Measurements from ENCODE around the gene RNASE3.
"Not testable (repeated sequence)": the region's sequence is repeated elsewhere in the genome, so short reads cannot be mapped to it uniquely, and the experiment has no call there.

RNASE3 gene

DNA sequence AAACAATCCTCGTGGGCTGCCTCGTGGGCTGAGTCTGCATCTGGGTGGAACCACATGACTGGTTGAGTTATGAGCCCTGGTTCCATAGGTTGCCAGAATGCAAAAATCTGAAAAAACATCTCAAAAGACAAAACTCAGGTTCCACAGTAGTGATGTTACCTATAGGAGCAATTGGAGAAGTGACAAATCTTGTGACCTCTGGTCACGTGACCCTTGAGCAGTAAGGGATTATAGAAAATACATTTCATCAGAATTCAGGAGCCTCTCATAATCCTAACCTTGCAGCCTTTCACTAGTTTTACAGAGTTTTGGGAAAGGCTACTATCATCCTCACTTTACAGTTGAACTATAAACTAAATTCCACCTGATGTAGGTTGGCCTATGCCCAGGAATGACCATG, 12.5 kb upstream of the RNASE3 start:
- no peak for DNase-seq
- H3K4me1 Mint-ChIP-seq (ENCODE audit: low read depth in 2 of 2), result peaks cover 9 to 10% of the 10 kb centered on the region in 2 donors
- ATAC-seq (replicated peaks), result no peak

DNA sequence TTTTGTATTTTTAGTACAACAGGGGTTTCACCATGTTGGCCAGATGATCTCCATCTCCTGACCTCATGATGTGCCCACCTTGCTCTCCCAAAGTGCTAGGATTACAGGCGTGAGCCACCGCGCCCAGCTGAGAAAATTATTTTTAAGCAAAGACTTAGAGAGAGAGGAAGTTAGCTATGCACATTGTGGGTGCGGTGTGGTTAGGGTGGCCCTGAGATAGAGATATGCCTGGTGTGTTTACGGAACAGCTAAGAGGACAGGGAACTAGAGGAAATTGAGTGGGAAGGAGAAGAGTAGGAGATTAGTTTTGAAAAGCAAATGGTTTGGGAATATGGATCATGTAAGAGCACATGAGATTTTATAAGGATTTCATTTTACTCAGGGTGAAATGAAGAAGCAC, 10.0 kb upstream of the RNASE3 start:
- not testable (repeated sequence) for H3K9me3 Mint-ChIP-seq; H3K4me1 Mint-ChIP-seq (ENCODE audit: low read depth in 2 of 2); H3K27ac Mint-ChIP-seq; DNase-seq; H3K4me3 Mint-ChIP-seq; H3K36me3 Mint-ChIP-seq (ENCODE audit: insufficient read depth); H3K27me3 Mint-ChIP-seq
- ATAC-seq (replicated peaks), result peak; percentile 54

More for the DNA sequence above, 12.5 kb upstream of the RNASE3 start:
- Mint-ChIP-seq H3K4me3 (no peak overlapping the region), H3K36me3 (ENCODE audit: insufficient read depth) (no peaks in the 10 kb centered on the region), H3K27me3 (peaks cover 0 to 6% of the 10 kb centered on the region in 2 donors), H3K9me3 (no peaks in the 10 kb centered on the region), H3K27ac (no peak overlapping the region)

DNA sequence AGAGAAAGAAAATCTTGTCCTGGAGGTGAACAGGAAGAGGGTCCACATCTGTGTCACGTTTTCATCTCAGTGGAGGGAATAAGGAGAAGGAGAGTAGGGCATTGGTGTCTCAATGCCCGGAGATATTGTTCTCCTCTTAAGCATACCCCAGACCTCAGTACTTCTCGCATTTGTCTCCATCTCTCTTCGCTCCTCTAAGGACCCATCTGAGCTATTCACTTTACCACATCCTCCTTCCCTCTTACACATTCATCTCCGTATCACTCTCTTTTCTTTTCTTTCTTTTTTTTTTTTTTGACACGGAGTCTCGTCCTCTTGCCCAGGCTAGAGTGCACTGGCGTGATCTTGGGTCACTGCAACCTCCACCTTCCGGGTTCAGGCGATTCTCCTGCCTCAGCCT, 8.4 kb upstream of the RNASE3 start:
- peak; percentile 61 for ATAC-seq (replicated peaks)
- DNase-seq; H3K9me3 Mint-ChIP-seq; H3K36me3 Mint-ChIP-seq (ENCODE audit: insufficient read depth); H3K4me3 Mint-ChIP-seq; H3K27ac Mint-ChIP-seq; H3K4me1 Mint-ChIP-seq (ENCODE audit: low read depth in 2 of 2); H3K27me3 Mint-ChIP-seq: not testable (repeated sequence)

DNA sequence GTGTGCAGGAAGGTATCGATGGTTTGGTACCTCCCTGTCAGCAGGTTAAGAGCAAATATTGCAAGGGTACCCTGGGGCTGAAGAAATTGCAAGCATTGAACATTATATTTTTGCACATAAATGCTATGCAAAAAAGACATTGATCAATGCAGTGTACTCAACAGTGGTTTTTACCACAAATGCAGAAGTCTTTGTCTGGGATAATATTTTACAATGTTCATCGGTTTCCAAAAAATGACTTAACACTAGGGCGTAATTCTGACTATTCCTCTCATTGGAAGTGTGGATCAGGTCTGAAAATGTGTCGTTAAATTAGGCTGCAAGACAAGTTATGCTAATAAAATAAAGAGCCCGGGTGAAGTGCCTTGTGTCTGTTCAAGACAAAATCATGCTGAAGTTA, 2.8 kb upstream of the RNASE3 start:
- not testable (repeated sequence) for ATAC-seq (replicated peaks); H3K4me1 Mint-ChIP-seq (ENCODE audit: low read depth in 2 of 2); H3K9me3 Mint-ChIP-seq; DNase-seq; H3K27ac Mint-ChIP-seq; H3K36me3 Mint-ChIP-seq (ENCODE audit: insufficient read depth); H3K4me3 Mint-ChIP-seq
- H3K27me3 Mint-ChIP-seq, result peaks cover 31 to 54% of the 10 kb centered on the region in 2 donors

DNA sequence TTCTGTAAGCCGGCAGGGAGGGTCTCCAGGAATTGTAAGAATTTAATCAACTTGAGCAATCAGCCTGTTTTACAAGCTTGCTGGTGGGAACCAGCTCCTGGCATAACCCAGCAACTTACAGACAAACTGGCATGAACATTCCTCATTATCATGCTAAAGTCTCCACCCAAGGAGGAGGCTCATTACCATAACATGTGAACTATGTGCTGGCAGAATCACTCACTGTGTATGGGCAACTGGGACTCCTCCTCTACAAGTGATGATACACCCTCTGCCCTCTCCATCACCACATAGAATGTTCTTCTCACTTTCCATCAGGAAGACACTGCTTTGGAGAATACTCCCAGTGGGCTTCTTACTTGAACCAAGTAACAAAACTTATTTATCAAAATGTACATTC, 4.1 kb downstream of the RNASE3 start:
- not testable (repeated sequence) for H3K27ac Mint-ChIP-seq; H3K9me3 Mint-ChIP-seq; ATAC-seq (replicated peaks); H3K4me3 Mint-ChIP-seq; H3K4me1 Mint-ChIP-seq (ENCODE audit: low read depth in 2 of 2); DNase-seq; H3K36me3 Mint-ChIP-seq (ENCODE audit: insufficient read depth)
- peaks cover 67 to 76% of the 10 kb centered on the region in 2 donors for H3K27me3 Mint-ChIP-seq

DNA sequence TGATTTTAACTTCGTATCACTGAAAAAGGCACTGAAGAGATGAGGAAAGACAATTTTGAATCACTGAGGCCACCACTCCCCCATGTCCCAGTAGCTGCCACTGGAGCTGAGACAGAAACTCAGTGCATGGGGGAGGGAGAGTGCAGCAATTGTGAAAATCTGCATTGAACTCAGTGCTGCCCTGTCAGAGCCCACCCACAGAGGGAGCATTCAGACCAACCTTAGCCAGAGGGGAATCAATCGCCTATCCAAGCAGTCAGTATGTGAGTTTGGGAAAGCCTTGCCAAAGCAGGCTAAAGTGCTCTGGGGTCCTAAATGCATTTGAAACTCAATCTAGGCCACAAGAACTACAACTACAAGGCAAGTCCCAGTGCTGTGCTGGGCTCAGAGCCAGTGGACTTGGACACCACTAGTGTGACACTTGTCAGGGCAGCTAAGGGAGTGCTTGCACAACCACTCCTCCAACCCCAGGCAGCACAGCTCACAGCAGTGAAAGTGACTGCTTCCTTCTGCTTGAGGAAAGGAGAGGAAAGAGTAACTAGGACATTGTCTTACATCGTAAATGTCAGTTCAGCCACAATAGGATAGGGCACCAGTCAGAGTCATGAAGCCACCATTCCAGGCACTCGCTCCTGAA, 13.3 kb downstream of the RNASE3 start:
- Mint-ChIP-seq H3K27me3 (peaks cover 17 to 49% of the 10 kb centered on the region in 2 donors), H3K27ac (no peak overlapping the region), H3K9me3 (no peaks in the 10 kb centered on the region), H3K4me3 (no peak overlapping the region), H3K36me3 (ENCODE audit: insufficient read depth) (no peaks in the 10 kb centered on the region), H3K4me1 (ENCODE audit: low read depth in 2 of 2) (no peaks in the 10 kb centered on the region)
- no peak for ATAC-seq (replicated peaks)
- DNase-seq, result no peak

DNA sequence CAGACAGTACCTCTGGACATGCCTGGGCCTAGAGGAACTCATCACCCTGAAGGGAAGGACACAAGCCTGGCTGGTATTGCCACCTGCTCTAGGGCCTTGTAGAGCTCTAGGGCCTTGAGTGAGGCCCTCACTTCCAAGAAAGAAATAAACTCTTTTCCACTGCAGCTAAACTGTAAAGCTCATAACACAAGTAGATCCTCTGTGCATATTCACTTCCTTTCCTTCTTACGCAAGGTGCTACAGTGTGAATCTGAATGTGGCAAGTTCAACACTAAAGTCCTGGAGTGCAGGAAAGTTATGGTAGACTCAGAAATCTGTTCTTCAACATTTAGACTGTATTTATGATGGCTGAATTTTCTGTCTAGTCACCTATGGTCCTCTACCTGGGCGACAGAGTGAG, 14.5 kb downstream of the RNASE3 start:
- Mint-ChIP-seq H3K36me3 (ENCODE audit: insufficient read depth) (no peaks in the 10 kb centered on the region), H3K4me1 (ENCODE audit: low read depth in 2 of 2) (no peaks in the 10 kb centered on the region), H3K4me3 (no peak overlapping the region), H3K27me3 (peaks cover 6 to 43% of the 10 kb centered on the region in 2 donors), H3K27ac (no peak overlapping the region), H3K9me3 (no peaks in the 10 kb centered on the region)
- ATAC-seq (replicated peaks) (no peak), DNase-seq (no peak)

DNA sequence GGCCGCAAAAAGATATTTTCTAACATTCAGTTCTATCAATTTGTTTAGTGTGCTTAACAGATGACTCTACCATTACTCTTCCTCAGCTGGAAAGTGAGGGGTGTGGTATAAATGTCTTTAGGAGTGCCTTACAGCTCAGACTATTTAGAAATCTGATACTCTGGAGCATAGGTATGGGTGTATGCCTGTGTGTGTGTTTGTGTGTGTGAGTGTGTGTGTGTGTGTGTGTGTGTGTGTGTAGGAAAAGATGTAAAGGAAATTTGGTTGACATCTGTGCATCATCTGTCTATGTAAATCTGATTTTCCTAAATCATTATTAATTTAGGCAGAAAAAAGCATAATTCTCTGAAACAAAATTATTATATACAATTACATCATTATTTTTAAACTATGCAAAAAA, 16.0 kb downstream of the RNASE3 start:
- no peak for ATAC-seq (replicated peaks)
- Mint-ChIP-seq H3K27me3 (peaks cover 0 to 40% of the 10 kb centered on the region in 2 donors), H3K27ac (no peak overlapping the region)

DNA sequence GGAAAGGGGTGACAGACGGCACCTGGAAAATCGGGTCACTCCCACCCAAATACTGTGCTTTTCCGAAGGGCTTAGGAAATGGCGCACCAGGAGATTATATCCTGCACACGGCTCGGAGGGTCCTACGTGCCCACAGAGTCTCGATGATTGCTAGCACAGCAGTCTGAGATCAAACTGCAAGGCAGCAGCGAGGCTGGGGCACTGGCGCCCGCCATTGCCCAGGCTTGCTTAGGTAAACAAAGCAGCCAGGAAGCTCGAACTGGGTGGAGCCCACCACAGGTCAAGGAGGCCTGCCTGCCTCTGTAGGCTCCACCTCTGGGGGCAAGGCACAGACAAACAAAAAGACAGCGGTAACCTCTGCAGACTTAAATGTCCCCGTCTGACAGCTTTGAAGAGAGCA, 19.6 kb downstream of the RNASE3 start:
- peaks cover 0 to 29% of the 10 kb centered on the region in 2 donors for H3K27me3 Mint-ChIP-seq
- H3K4me1 Mint-ChIP-seq (ENCODE audit: low read depth in 2 of 2); H3K4me3 Mint-ChIP-seq; DNase-seq; ATAC-seq (replicated peaks); H3K27ac Mint-ChIP-seq; H3K36me3 Mint-ChIP-seq (ENCODE audit: insufficient read depth); H3K9me3 Mint-ChIP-seq: not testable (repeated sequence)

More for the DNA sequence above, 16.0 kb downstream of the RNASE3 start:
- no peaks in the 10 kb centered on the region for H3K9me3 Mint-ChIP-seq
- no peaks in the 10 kb centered on the region for H3K36me3 Mint-ChIP-seq (ENCODE audit: insufficient read depth)
- no peaks in the 10 kb centered on the region for H3K4me1 Mint-ChIP-seq (ENCODE audit: low read depth in 2 of 2)
- no peak for DNase-seq
- H3K4me3 Mint-ChIP-seq, result no peak overlapping the region

DNA sequence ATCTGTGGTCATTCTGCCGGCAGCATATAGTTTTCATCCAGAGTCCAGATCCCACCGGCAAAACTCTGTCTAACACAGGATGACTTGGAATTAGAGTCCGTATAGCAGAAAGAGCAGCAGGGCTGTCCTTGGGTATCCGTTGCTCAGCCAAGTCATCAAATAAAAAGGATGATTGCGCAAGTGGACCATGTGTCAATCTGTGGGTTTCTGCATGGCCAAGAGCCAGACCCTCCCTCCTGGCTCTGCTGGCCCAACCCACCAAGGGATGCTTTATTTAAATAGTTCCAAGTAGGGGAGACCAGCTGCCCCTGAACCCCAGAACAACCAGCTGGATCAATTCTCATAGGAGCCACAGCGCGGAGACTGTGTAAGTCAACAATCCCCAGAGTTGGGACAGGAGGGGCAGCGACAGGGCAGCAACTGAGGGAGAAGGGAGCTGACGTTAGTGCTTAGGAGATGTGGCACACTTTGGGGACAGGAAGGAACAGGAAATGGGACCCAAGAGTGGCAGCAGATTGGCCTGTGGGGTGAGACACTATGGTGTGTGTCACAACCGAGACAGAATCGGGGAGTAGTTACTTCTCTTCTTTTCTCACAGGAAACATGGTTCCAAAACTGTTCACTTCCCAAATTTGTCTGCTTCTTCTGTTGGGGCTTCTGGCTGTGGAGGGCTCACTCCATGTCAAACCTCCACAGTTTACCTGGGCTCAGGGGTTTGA, 28.0 kb downstream of the RNASE3 start:
- H3K9me3 Mint-ChIP-seq; H3K27ac Mint-ChIP-seq; H3K4me3 Mint-ChIP-seq; H3K4me1 Mint-ChIP-seq (ENCODE audit: low read depth in 2 of 2); ATAC-seq (replicated peaks); H3K36me3 Mint-ChIP-seq (ENCODE audit: insufficient read depth); DNase-seq: not testable (repeated sequence)
- H3K27me3 Mint-ChIP-seq, result peaks cover 19 to 27% of the 10 kb centered on the region in 2 donors

DNA sequence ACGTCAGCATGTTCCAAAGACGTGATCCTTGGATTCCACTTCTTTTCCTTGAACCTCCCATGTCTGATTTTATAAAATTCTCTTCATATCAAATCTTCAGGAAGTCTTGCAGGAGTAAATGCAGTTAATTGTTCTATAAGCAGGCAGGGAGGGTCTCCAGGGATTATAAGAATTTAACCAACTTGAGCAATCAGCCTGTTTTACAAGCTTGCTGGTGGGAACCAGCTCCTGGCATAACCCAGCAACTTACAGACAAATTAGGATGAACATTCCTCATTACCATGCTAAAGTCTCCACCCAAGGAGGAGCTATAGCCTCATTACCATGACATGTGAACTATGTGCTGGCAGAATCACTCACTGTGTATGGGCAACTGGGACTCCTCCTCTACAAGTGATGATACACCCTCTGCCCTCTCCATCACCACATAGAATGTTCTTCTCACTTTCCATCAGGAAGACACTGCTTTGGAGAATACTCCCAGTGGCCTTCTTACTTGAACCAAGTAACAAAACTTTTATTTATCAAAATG, 32.6 kb downstream of the RNASE3 start:
- not testable (repeated sequence) for DNase-seq; H3K9me3 Mint-ChIP-seq; ATAC-seq (replicated peaks); H3K4me3 Mint-ChIP-seq; H3K27ac Mint-ChIP-seq; H3K4me1 Mint-ChIP-seq (ENCODE audit: low read depth in 2 of 2); H3K36me3 Mint-ChIP-seq (ENCODE audit: insufficient read depth)
- H3K27me3 Mint-ChIP-seq, result peaks cover 0 to 50% of the 10 kb centered on the region in 2 donors

DNA sequence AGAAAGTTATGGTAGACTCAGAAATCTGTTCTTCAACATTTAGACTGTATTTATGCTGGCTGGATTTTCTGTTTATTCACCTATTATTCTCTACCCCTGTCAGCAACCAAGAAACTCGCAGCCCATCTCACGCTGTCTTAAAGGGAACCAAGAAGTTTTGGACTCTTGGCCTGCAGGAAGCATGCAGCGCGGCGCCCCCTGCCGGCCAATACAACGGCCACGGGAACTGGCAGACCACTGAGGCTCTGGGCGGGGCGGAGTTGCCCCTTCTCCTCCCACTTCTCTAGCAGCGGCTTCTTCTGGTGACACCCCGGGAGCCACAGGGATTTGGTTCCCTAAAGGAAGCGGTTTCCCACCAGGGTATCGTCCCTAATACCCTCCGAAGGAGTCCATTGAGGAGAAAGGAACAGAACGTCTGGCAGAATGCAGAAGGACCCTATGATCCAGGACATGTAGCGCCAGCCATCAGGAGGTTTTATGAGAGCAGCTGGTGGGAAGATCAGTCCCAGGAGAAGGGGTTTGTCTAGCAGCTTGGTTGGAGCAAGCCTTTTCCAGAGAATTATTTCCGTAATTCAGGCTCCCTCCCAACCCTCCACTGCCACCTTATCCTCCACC, 43.1 kb downstream of the RNASE3 start:
- no peaks in the 10 kb centered on the region for H3K9me3 Mint-ChIP-seq
- no peaks in the 10 kb centered on the region for H3K36me3 Mint-ChIP-seq (ENCODE audit: insufficient read depth)
- ATAC-seq (replicated peaks) (no peak), DNase-seq (peak in 2 of 3 experiments; percentile 4 to 6)
- H3K4me3 Mint-ChIP-seq, result no peak overlapping the region
- no peak overlapping the region for H3K27ac Mint-ChIP-seq
- H3K27me3 Mint-ChIP-seq, result peaks cover 39 to 46% of the 10 kb centered on the region in 2 donors
- H3K4me1 Mint-ChIP-seq (ENCODE audit: low read depth in 2 of 2), result no peaks in the 10 kb centered on the region

DNA sequence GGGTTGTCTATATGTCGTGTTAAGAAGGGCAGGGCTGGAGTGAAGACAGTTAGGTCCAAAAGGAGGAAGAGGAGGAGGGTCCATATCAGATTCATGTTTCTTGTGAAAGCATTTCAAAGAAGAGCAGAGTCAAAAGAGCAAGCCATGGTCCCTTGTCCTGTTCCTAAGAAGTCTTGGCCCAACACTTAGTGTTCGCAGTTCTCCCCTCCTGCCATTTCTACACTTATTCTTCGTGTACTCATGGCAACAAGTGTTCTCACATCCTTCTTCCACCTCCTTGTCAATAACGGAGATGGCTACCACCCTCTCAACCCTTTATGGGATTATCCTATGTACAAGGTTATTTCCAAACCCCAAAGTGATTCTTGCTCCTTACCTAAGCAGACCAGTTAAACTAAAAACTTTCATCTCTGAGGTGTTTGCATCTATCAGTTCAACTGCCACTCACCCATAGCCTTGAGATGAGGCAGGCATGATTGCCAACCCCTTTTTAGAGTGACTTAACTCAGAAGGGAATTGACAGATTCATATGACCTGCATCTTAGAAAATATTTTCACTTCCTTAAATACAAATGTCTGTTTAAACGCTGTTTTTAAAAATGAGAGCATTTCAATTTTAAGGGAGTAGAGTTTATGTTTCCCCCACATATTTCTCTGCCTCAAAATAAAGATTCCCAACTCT, 44.3 kb downstream of the RNASE3 start:
- peaks cover 33 to 36% of the 10 kb centered on the region in 2 donors for H3K27me3 Mint-ChIP-seq
- no peaks in the 10 kb centered on the region for H3K9me3 Mint-ChIP-seq
- no peak overlapping the region for H3K4me3 Mint-ChIP-seq
- no peak for DNase-seq
- no peak for ATAC-seq (replicated peaks)
- no peaks in the 10 kb centered on the region for H3K4me1 Mint-ChIP-seq (ENCODE audit: low read depth in 2 of 2)
- H3K36me3 Mint-ChIP-seq (ENCODE audit: insufficient read depth), result no peaks in the 10 kb centered on the region
- peak overlapping the region in 1 of 2 donors; percentile 25 for H3K27ac Mint-ChIP-seq
